ENCODE data around the gene GJD2.

The GJD2 gene

DNA sequence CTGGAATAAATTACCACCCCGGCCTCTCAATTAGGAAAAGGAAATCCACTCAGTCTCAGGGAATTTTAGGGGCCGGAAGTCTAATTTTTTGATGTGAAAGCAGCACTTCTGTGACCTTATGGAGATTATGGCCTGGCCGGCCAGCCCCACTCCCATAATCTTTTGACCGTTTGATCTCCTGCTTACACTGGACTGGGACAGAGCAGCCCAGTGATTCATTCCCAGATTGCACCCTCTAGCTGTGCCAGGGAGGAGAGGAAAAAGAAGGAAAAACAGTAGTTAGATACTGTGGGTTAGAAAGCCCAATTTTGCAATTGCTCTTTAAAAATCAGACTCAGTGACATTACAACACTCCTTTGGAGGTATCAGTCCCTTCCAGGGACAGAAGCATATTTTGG is 32.4 kb downstream of the GJD2 start:
- H3K4me1 ChIP-seq (ENCODE audit: control insufficient read depth in 1 of 2, insufficient read depth in 2 of 2, low read length in 2 of 2) = peaks cover 4 to 6% of the 10 kb centered on the region in 2 donors
- no peaks in the 10 kb centered on the region for H3K36me3 ChIP-seq (ENCODE audit: control insufficient read depth in 1 of 2, insufficient read depth in 2 of 2, low read length in 2 of 2)
- H3K27me3 ChIP-seq (ENCODE audit: low read depth, low read length) = no peaks in the 10 kb centered on the region
- H3K9me3 ChIP-seq (ENCODE audit: control insufficient read depth in 1 of 2, low read length in 2 of 2) = no peaks in the 10 kb centered on the region
- no peak overlapping the region for H3K27ac ChIP-seq (ENCODE audit: low read length)
- H3K4me3 ChIP-seq (ENCODE audit: low read depth in 1 of 2, low read length in 2 of 2) = peak overlapping the region; percentile 23 to 47

DNA sequence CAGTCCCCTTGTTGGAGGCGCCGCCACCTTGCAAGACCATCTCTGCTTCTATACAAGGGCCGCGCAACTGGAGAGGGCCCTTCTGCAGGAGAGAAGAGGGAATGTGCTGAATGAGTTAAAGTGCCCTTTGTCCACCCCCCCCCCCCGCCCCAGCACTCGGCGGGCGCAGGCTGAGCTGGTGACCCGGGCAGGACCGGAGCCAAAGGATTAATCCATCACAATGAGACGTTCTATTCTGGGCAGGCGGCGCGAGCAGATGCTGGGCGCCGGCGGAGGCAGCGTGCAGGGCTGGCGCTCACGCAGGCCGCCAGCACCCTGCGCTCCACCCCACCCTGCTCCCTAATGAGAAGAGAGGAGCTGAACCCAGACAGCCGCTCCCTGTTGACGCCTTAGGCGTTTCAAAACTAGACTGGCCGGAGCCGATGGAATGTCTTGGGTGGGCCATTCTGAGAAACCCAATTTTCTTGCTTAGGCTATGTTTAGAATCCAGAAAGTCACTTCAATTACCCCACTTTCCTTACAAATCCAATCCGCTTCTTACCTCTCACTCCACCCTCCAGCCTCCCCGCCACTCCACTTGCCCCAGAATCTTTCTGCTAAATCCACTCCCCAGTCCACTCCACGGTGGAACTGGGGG is 32.9 kb downstream of the GJD2 start:
- Histone ChIP-seq H3K36me3 (ENCODE audit: control insufficient read depth in 1 of 2, insufficient read depth in 2 of 2, low read length in 2 of 2) (no peaks in the 10 kb centered on the region), H3K27ac (ENCODE audit: low read length) (no peak overlapping the region), H3K27me3 (ENCODE audit: low read depth, low read length) (no peaks in the 10 kb centered on the region), H3K4me3 (ENCODE audit: low read depth in 1 of 2, low read length in 2 of 2) (peak overlapping the region; percentile 23 to 47), H3K4me1 (ENCODE audit: control insufficient read depth in 1 of 2, insufficient read depth in 2 of 2, low read length in 2 of 2) (peaks cover 4 to 6% of the 10 kb centered on the region in 2 donors), H3K9me3 (ENCODE audit: control insufficient read depth in 1 of 2, low read length in 2 of 2) (no peaks in the 10 kb centered on the region)

DNA sequence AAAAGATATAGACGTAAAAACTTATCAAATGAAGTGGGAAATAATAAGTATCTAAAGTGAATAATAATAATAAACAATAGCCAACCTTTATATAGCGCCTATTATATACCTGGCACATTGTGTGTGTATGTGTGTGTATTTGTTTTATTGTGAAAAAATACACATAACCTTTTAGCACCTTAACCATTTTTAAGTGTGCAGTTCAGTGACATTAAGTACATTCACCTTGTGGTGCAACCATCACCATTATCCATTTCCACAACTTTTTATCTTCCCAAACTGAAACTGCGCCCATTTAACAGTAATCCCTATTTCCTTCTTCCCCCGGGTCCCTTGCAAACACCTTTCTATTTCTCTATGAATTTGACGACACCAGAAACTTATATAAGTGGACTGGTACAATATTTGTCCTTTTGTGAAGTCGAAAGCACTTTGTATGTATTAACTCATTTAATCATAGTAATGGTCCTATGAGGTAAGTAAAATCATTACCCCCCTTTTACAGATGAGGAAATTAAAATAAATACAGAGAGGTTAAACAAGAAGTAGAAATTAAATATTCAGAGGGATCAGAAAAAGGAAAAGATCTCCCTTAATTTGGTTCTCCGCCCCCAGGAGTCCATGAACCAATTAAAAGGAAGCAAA is 33.5 kb downstream of the GJD2 start:
- Histone ChIP-seq H3K36me3 (ENCODE audit: control insufficient read depth in 1 of 2, insufficient read depth in 2 of 2, low read length in 2 of 2) (no peaks in the 10 kb centered on the region), H3K4me1 (ENCODE audit: control insufficient read depth in 1 of 2, insufficient read depth in 2 of 2, low read length in 2 of 2) (peaks cover 4 to 6% of the 10 kb centered on the region in 2 donors), H3K27me3 (ENCODE audit: low read depth, low read length) (no peaks in the 10 kb centered on the region), H3K27ac (ENCODE audit: low read length) (no peak overlapping the region), H3K4me3 (ENCODE audit: low read depth in 1 of 2, low read length in 2 of 2) (peak overlapping the region in 1 of 2 donors; percentile 47), H3K9me3 (ENCODE audit: control insufficient read depth in 1 of 2, low read length in 2 of 2) (no peaks in the 10 kb centered on the region)

DNA sequence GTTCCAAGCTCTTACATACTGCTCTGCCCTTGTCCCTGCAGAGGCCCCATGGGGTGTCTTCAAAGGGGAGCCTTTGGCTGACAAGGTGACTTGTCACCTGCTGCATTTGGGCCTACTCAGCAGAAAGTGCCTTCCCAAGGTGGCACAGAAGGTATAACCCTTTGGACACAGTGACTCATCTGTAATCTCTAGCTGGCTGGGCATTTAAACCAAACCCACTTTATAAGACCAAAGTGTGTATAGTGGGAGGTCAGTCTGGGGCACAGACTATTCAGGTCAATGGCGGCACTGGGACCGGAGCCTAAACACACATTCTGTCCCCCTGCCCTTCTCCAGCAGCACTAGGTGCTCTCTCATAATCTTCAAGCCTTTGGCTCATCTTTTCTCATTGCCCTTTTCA is 35.1 kb downstream of the GJD2 start:
- Histone ChIP-seq H3K4me3 (ENCODE audit: low read depth in 1 of 2, low read length in 2 of 2) (no peak overlapping the region), H3K27me3 (ENCODE audit: low read depth, low read length) (no peaks in the 10 kb centered on the region), H3K9me3 (ENCODE audit: control insufficient read depth in 1 of 2, low read length in 2 of 2) (no peaks in the 10 kb centered on the region), H3K4me1 (ENCODE audit: control insufficient read depth in 1 of 2, insufficient read depth in 2 of 2, low read length in 2 of 2) (peaks cover 4 to 6% of the 10 kb centered on the region in 2 donors), H3K36me3 (ENCODE audit: control insufficient read depth in 1 of 2, insufficient read depth in 2 of 2, low read length in 2 of 2) (no peaks in the 10 kb centered on the region), H3K27ac (ENCODE audit: low read length) (no peak overlapping the region)

DNA sequence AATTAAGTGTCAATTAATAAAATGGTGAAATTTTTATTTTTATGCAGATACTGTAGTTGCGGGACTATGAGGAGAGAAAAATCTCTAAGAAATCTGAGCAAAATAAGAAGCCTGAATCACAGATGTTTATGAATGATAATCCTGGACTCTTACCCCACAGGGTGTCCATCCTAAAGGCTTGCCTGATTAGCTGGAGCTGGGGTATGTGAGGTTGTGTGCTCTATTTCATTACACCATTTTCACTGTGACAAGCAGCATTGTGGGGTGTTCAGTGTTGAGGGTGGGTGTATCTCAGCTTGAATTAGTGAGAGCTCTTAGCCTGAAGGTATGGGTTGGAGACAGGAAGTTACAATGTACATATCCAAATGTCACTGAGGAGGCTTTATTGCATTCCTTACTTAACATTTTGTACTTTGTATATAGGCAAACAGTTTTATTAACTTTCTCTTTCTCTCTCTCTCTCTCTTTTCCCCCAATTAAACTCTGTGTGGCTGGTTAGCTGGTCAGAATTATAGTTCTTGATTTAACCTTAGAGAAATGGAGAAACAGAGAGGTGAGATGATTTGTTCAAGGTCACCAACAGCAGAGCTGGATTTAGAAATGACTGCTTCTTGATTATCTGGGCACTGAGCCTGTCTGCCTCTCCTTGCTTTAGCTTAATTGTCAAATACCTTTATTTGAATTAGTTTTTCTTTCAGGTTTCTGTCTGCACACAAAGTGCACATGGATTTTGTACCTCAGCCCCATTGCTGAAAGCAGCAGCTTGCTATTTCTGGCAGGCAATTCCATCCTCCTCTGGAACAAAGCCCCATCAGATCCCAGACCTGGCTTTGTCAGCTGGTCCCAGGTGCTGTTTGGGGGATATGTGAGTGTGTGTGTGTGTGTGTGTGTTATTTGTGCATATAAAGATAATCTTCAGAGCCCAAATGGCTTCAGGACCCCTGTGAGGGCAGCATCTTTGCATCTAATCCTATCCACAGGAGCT is 35.8 kb downstream of the GJD2 start:
- Histone ChIP-seq H3K4me1 (ENCODE audit: control insufficient read depth in 1 of 2, insufficient read depth in 2 of 2, low read length in 2 of 2) (peaks cover 4 to 6% of the 10 kb centered on the region in 2 donors), H3K27ac (ENCODE audit: low read length) (no peak overlapping the region), H3K9me3 (ENCODE audit: control insufficient read depth in 1 of 2, low read length in 2 of 2) (no peaks in the 10 kb centered on the region), H3K4me3 (ENCODE audit: low read depth in 1 of 2, low read length in 2 of 2) (no peak overlapping the region), H3K27me3 (ENCODE audit: low read depth, low read length) (no peaks in the 10 kb centered on the region), H3K36me3 (ENCODE audit: control insufficient read depth in 1 of 2, insufficient read depth in 2 of 2, low read length in 2 of 2) (no peaks in the 10 kb centered on the region)

DNA sequence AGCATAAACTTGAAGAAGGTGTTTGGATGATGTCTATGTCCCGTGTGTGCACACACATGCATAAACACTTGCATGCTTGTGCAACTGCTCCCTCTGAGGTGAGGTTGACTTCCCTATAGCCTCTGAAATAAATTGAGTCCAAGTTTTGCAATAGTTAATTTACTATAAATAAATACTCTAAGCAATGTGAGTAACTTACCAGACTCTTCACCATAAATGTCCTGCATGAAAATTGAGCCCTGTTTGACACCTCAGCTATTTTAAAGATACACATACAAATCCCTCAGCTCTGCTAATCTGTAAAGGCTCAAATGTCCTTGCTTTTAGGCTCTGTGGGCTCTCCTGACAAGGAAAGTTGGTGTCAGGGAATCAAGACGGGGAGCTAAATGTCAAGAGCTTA is 37.1 kb downstream of the GJD2 start:
- H3K4me3 ChIP-seq (ENCODE audit: low read depth in 1 of 2, low read length in 2 of 2) = no peak overlapping the region
- H3K27ac ChIP-seq (ENCODE audit: low read length) = no peak overlapping the region
- H3K27me3 ChIP-seq (ENCODE audit: low read depth, low read length) = no peaks in the 10 kb centered on the region
- H3K9me3 ChIP-seq (ENCODE audit: control insufficient read depth in 1 of 2, low read length in 2 of 2) = no peaks in the 10 kb centered on the region
- no peaks in the 10 kb centered on the region for H3K36me3 ChIP-seq (ENCODE audit: control insufficient read depth in 1 of 2, insufficient read depth in 2 of 2, low read length in 2 of 2)
- H3K4me1 ChIP-seq (ENCODE audit: control insufficient read depth in 1 of 2, insufficient read depth in 2 of 2, low read length in 2 of 2) = peaks cover 4 to 5% of the 10 kb centered on the region in 2 donors

DNA sequence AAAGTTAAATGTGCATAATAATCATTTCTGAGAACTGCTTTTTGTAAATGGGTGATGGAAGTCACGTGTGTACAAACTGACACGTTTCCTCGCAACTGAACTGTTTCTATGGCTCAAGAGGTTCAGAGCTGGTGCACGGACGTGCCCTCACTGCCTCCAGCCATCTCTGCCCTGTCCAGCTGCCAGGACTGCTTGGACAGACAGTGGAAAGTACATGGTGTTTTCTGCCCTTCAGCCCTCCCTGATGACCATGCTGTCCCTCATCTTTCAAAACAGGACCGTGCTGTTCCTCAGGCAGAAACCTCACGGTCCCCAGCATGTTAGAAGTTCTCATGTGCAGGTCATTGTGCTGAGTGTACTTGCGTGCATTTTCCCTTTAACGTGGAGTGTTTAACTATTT is 38.7 kb downstream of the GJD2 start:
- H3K9me3 ChIP-seq (ENCODE audit: control insufficient read depth in 1 of 2, low read length in 2 of 2) = no peaks in the 10 kb centered on the region
- no peak overlapping the region for H3K4me3 ChIP-seq (ENCODE audit: low read depth in 1 of 2, low read length in 2 of 2)
- H3K36me3 ChIP-seq (ENCODE audit: control insufficient read depth in 1 of 2, insufficient read depth in 2 of 2, low read length in 2 of 2) = no peaks in the 10 kb centered on the region
- H3K4me1 ChIP-seq (ENCODE audit: control insufficient read depth in 1 of 2, insufficient read depth in 2 of 2, low read length in 2 of 2) = no peaks in the 10 kb centered on the region
- no peaks in the 10 kb centered on the region for H3K27me3 ChIP-seq (ENCODE audit: low read depth, low read length)
- H3K27ac ChIP-seq (ENCODE audit: low read length) = no peak overlapping the region

DNA sequence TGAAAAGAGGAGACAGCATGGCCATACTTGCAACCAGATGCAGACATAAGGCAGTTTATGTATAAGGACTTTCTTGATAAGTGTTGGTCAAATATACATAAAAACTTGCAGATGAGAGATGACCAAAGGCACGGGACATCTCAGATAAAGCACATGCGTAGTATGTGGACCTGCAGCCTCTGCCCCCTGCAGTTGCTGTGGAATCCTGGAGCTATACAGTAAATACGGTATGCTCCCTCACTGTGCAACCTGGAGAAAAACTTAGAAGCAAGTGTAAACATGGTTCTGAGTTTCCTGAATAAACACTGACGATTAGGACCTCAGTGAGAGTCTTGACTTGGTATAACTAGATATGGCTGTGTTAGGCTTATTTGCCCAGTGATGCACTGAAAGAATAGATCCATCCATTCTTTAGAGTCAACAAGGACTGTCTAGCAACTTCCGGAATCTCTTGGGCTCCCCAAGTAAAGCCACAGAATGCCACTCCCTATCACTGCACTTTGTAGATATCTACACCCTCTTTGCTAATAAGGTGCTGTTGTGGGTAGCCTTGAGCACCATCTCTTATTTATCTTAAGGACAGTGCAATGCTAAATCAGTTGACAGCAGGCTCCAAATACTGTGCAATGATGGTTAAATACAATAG is 40.2 kb downstream of the GJD2 start:
- Histone ChIP-seq H3K27ac (ENCODE audit: low read length) (no peak overlapping the region), H3K27me3 (ENCODE audit: low read depth, low read length) (no peaks in the 10 kb centered on the region), H3K4me3 (ENCODE audit: low read depth in 1 of 2, low read length in 2 of 2) (no peak overlapping the region), H3K4me1 (ENCODE audit: control insufficient read depth in 1 of 2, insufficient read depth in 2 of 2, low read length in 2 of 2) (no peaks in the 10 kb centered on the region), H3K9me3 (ENCODE audit: control insufficient read depth in 1 of 2, low read length in 2 of 2) (no peaks in the 10 kb centered on the region), H3K36me3 (ENCODE audit: control insufficient read depth in 1 of 2, insufficient read depth in 2 of 2, low read length in 2 of 2) (no peaks in the 10 kb centered on the region)

DNA sequence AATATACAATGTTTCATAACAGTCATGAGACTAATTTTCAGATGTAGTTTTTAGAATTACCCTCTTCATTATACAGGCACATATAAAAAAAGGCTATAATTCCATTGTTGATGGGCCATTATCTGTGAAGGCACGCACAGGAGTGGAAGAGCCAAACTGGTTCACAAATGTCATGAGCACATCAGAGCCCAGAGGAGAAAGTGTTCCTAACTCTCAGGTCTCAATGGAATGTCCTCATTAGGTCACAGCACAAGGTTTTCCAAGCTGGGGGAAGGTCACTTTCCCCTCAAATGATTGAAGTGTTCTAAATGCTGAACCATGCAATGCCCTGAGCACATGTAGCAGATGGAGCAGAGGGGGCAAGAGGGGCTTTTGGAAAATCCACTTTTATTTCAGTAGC is 41.2 kb downstream of the GJD2 start:
- no peaks in the 10 kb centered on the region for H3K9me3 ChIP-seq (ENCODE audit: control insufficient read depth in 1 of 2, low read length in 2 of 2)
- no peak overlapping the region for H3K4me3 ChIP-seq (ENCODE audit: low read depth in 1 of 2, low read length in 2 of 2)
- no peaks in the 10 kb centered on the region for H3K27me3 ChIP-seq (ENCODE audit: low read depth, low read length)
- H3K36me3 ChIP-seq (ENCODE audit: control insufficient read depth in 1 of 2, insufficient read depth in 2 of 2, low read length in 2 of 2) = no peaks in the 10 kb centered on the region
- no peak overlapping the region for H3K27ac ChIP-seq (ENCODE audit: low read length)
- H3K4me1 ChIP-seq (ENCODE audit: control insufficient read depth in 1 of 2, insufficient read depth in 2 of 2, low read length in 2 of 2) = no peaks in the 10 kb centered on the region

DNA sequence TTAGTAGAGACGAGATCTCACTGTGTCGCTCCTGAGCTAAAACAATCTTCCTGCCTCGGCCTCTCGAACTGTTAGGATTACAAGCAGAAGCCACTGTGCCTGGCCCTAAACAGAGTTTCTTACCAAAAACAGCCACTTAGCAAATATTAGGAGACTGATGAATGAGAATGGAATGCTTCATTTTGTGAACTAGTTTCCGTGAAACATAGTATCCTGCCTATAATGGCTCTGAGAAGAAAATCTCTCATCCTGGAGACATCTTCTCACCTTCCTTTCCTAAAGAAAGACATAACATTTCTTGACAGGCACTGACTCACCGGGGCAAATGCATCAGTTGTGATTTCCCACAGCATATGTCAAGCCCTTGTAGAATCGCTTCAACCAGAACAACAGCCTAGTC is 44.9 kb downstream of the GJD2 start:
- Histone ChIP-seq H3K4me1 (ENCODE audit: control insufficient read depth in 1 of 2, insufficient read depth in 2 of 2, low read length in 2 of 2) (no peaks in the 10 kb centered on the region), H3K36me3 (ENCODE audit: control insufficient read depth in 1 of 2, insufficient read depth in 2 of 2, low read length in 2 of 2) (no peaks in the 10 kb centered on the region), H3K4me3 (ENCODE audit: low read depth in 1 of 2, low read length in 2 of 2) (no peak overlapping the region), H3K27me3 (ENCODE audit: low read depth, low read length) (no peaks in the 10 kb centered on the region), H3K27ac (ENCODE audit: low read length) (no peak overlapping the region), H3K9me3 (ENCODE audit: control insufficient read depth in 1 of 2, low read length in 2 of 2) (no peaks in the 10 kb centered on the region)

DNA sequence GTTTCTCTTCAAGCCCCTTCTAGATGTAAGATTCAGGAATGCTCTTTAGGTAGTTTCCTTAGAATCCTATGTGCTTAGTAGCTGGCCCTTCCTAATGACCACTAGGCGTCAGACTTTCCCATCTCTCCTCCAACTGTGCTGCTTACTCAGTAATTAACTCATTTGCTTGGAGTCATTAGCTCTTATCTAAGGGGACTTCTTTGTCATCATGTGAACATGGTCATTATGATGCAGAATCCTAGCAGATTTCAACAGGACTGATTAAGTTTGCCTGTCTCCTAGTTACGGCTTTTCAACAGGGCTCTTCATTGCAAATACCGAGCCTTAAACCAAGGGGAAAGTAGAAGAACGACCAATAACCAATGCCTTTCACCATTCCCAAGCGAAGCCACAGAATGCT is 46.4 kb downstream of the GJD2 start:
- Histone ChIP-seq H3K36me3 (ENCODE audit: control insufficient read depth in 1 of 2, insufficient read depth in 2 of 2, low read length in 2 of 2) (no peaks in the 10 kb centered on the region), H3K9me3 (ENCODE audit: control insufficient read depth in 1 of 2, low read length in 2 of 2) (no peaks in the 10 kb centered on the region), H3K27me3 (ENCODE audit: low read depth, low read length) (no peaks in the 10 kb centered on the region), H3K27ac (ENCODE audit: low read length) (no peak overlapping the region), H3K4me1 (ENCODE audit: control insufficient read depth in 1 of 2, insufficient read depth in 2 of 2, low read length in 2 of 2) (no peaks in the 10 kb centered on the region), H3K4me3 (ENCODE audit: low read depth in 1 of 2, low read length in 2 of 2) (no peak overlapping the region)

Data from muscle layer of duodenum (tissue), 2 donors.